HG03064 (cell line): ENCODE measurements around the gene CIAO2B.

ENCODE experiments used
- ATAC-seq: cut with Tn5 transposase; IDR thresholded peaks from one replicate; pipeline ENCODE4 v1.9.1; 2021; ENCODE audit warnings: low read depth; ENCODE audit not compliant: unreplicated experiment

Gene CIAO2B

DNA sequence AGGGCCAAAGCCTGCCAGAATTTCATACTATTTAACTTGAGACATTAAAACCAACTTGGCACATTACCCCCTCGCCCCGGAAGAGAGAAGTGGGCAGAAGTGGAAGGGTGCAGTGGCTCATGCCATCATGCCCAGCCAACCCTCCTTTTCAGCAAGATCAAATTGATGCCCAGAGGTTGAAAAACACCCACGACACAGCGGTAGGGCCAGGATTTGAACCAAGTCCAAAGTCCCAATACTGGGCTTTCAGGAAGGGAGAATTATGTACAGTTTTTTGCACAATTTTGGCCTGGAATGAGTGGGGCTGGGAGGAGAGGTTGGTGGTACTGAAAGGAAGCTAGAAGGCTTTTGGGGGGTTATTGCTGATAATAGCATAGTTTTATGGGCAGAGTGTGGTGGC, 42.8 kb downstream of the CIAO2B start:
- no peak for ATAC-seq

DNA sequence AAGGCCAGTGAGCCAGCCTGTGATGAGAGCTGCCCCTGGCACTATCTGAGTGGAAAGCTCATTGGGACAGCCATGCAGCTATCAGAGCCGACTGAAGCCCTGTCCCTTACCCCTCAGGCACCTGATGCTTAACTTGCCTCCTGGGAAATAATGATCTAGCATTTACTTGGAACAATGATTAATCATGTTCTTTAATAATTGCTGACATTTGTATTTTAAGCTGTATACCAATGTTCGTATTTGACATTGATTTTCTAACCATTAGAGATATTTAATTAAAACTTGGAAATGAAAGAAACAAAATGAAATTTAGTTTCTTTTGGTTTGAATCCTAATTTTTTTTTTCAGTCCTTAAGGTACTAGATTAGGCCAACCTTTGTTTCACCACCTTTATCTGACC, 43.4 kb downstream of the CIAO2B start:
- ATAC-seq = no peak

DNA sequence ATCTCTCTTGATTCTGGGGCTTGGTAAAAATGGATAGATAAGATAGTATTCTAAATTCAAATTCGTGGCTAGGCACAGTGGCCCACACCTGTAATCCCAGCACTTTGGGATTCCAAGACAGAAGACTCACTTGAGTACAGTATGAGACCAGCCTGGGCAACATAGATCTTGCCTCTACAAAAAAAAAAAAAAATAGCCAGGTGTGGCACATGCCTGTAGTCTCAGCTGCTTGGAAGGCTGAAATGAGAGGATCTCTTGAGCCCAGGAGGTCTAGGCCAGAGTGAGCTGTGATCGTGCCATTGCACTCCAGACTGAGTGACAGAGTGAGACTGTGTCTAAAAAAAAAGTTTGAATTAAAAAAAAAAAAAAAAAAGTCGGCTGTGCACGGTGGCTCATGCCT, 44.6 kb downstream of the CIAO2B start:
- no peak for ATAC-seq

DNA sequence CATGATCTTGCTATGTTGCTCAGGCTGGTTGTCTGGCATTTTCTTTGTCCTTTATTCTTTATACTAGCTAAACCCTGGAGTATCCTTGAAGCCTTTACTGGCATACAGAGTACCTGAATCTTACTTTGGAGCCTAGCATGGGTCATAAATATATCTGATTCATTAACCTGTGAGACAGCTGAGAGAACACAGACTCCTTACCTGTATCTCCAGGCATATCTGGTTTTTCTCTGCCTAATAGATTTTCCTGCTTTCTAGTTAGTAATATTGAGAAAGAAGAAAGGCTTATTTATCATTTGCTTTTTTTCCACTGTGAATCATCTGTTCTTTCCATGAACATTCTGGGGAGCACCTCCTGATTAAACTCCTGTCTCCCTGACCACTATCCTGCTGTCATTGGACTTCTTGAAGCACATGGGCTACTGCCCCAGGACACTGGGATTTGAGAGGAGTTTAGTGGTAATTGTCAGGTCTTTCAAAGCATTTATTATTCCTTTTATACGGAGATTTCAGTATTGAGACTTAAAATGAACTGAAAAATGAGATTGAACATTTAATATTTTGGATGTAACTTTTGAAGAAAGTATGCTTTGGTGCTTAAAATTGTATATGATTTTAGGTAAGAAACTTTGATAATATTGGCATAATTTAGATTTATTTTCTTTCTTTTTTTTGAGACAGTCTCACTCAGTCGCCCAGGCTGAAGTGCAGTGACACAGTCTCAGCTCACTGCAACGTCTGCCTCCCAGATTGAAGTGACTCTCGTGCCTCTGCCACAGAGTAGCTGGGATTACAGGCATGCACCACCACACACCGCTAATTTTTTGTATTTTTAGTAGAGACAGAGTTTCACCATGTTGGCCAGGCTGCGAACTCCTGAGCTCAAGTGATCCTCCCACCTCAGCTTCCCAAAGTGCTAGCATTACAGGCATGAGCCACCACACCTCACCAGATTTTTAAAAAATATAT, 45.3 kb downstream of the CIAO2B start:
- ATAC-seq = no peak

DNA sequence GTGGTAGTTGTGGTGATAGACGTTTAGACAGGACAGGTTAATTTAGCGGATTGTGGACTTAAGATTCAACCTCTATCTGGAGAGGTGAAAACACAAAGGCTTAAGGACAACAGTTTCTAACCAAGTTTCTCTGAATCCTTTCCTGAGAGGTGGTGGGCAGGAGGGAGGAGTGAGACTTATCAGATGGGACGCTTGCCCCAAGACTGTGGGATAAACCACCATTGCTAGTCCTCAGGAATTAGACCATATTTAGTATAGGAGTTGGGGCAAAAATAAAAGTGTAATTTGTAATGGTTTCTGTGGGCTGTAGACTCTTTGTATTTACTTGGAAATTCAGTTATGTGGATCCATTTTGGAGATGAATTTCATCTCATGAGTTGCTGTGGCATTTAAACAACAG, 47.3 kb downstream of the CIAO2B start:
- ATAC-seq = no peak

DNA sequence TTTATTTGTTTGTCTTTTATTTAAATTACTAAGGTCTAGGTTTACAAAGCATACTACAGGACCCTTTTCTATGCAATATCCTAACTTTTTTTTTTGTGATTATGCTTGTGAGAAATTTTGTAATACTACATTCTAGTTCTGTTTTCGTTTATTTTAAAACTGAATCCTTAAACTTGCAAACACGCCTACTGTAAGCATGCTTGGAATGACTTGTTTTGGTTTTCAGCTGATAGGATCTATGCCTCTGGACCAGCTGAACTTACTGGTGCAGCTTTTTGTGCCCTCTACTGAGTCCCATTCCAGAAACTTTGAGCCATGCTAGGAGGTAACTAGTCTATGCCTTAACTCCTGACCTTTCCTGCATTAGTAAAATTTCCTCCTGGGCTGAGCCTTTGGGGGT, 47.9 kb downstream of the CIAO2B start:
- no peak for ATAC-seq

DNA sequence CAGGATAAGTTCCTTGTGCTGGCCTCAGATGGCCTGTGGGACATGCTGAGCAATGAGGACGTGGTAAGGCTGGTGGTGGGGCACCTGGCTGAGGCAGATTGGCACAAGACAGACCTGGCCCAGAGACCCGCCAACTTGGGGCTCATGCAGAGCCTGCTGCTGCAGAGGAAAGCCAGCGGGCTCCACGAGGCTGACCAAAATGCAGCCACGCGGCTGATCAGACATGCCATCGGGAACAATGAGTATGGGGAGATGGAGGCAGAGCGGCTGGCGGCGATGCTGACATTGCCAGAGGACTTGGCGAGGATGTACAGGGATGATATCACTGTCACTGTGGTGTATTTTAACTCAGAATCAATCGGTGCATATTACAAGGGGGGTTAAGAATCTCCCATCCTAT, 48.7 kb downstream of the CIAO2B start:
- no peak for ATAC-seq

DNA sequence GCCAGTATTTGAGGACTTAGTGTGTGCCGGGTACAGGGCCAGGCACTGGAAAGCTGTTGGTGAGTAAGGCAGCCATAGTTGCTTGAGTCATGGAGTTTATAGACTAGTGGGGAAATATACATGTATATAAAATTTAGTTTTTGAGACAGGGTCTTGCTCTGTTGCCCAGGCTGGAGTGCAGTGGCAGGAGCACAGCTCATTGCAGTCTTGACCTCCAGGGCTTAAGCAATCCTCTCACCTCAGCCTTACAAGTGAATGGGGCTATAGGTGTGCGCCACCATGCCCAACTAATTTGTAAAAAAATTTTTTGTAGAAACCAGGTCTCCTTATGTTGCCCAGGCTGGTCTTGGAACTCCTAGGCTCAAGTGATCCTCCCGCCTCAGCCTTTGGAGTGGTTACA, 51.5 kb downstream of the CIAO2B start:
- ATAC-seq = no peak
